ENCODE results near the gene SLC4A1AP. TPM values are rescaled to one million over a fixed set of nuclear protein-coding genes. Genes with fewer than 3 reads are reported as not detected.
A peak's percentile ranks its signal among the peaks of the same experiment; 100 is the strongest.

Gene SLC4A1AP
- total and polyA plus RNA-seq, 2 of the 13 experiments (the other 11 are each of a cell fraction or from before 2014, with no cell fraction given) = 15.3 to 44.6 TPM

DNA sequence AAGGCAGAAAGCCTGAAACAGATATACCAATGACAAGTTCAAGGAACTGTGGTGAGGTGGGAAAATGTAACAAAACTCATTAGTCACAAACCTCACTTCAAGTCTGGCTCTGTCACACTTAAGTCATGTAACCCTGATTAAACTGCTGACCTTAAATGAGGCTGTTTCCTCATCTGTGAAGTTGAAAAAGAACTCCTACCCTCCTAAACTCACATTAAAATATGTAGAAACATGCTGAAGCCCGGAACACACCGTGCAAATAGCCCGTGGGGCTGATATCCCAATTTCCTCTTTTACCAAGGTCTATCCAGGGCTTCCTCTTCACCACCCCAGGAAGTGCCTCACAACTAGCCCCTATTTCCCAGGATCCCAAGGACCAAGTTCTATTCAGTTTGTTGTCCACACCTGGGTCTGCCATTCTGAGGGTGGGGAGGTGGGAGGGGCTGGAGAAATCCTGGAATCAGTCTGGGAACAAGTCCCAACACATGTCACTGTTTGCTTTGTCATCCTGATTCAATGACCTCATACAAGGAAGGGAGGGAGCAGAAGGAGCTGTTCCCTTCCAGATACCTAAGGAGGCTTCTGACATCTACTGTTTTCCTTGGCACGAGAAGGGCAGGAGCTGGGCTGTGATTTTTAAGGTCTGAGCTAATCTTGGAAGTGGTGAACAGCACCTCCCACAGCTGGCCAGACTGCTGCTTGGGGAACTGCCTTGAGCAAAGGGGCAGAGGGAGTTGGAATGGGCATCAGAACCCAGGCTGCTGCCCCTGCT lies 42.3 kb downstream of the SLC4A1AP start (continued):
- TF ChIP-seq, protein P1, sequence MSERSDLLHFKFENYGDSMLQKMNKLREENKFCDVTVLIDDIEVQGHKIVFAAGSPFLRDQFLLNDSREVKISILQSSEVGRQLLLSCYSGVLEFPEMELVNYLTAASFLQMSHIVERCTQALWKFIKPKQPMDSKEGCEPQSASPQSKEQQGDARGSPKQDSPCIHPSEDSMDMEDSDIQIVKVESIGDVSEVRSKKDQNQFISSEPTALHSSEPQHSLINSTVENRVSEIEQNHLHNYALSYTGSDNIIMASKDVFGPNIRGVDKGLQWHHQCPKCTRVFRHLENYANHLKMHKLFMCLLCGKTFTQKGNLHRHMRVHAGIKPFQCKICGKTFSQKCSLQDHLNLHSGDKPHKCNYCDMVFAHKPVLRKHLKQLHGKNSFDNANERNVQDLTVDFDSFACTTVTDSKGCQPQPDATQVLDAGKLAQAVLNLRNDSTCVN (CRISPR knock-in tag; IDR thresholded peaks at IDR 0.05; ENCODE audit: borderline replicate concordance) = 0 out of 2 replicates have a peak, but pooled peaks have one; percentile 13
- TF ChIP-seq DNMT3B (CRISPR knock-in tag; conservative IDR thresholded peaks at IDR 0.05) (0 out of 2 replicates have a peak, but pooled peaks have one; percentile 23), ELF3 (CRISPR knock-in tag; IDR thresholded peaks at IDR 0.05) (0 out of 2 replicates have a peak, but pooled peaks have one; percentile 47), ZNF563 (CRISPR knock-in tag; IDR thresholded peaks at IDR 0.05) (no peak), POLR2AphosphoS2 (IDR thresholded peaks at IDR 0.05; ENCODE audit: low read depth, low read length) (no peak), TBP (CRISPR knock-in tag; IDR thresholded peaks at IDR 0.05) (no peak), NFE2 (CRISPR knock-in tag; IDR thresholded peaks at IDR 0.05) (peak; percentile 69; the same call in 1 of the 2 replicates), ZNF160 (CRISPR knock-in tag; IDR thresholded peaks at IDR 0.05) (no peak), THYN1 (CRISPR knock-in tag; IDR thresholded peaks at IDR 0.05; ENCODE audit: borderline replicate concordance, low read depth) (no peak), GATAD2A (CRISPR knock-in tag; IDR thresholded peaks at IDR 0.05) (peak; percentile 35; the same call in 1 of the 2 replicates), ZNF383 (CRISPR knock-in tag; IDR thresholded peaks at IDR 0.05; ENCODE audit: borderline replicate concordance) (no peak), FOSL2 (CRISPR knock-in tag; IDR thresholded peaks at IDR 0.05) (peak; percentile 39; the same call in 1 of the 2 replicates), GABPA (IDR thresholded peaks at IDR 0.05; ENCODE audit: low read depth, low read length) (no peak), GABPA (CRISPR knock-in tag; IDR thresholded peaks at IDR 0.05; ENCODE audit: low read depth) (no peak), ZBTB21 (CRISPR knock-in tag; IDR thresholded peaks at IDR 0.05) (0 out of 2 replicates have a peak, but pooled peaks have one; percentile 31), ZNF850 (CRISPR knock-in tag; conservative IDR thresholded peaks at IDR 0.05) (no peak), HDAC6 (IDR thresholded peaks at IDR 0.05; ENCODE audit: low read depth, low read length) (no peak)
- TF ChIP-seq, protein P2, sequence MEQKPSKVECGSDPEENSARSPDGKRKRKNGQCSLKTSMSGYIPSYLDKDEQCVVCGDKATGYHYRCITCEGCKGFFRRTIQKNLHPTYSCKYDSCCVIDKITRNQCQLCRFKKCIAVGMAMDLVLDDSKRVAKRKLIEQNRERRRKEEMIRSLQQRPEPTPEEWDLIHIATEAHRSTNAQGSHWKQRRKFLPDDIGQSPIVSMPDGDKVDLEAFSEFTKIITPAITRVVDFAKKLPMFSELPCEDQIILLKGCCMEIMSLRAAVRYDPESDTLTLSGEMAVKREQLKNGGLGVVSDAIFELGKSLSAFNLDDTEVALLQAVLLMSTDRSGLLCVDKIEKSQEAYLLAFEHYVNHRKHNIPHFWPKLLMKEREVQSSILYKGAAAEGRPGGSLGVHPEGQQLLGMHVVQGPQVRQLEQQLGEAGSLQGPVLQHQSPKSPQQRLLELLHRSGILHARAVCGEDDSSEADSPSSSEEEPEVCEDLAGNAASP (CRISPR knock-in tag; IDR thresholded peaks at IDR 0.05; ENCODE audit: borderline replicate concordance) = no peak
- TF ChIP-seq, protein P3, sequence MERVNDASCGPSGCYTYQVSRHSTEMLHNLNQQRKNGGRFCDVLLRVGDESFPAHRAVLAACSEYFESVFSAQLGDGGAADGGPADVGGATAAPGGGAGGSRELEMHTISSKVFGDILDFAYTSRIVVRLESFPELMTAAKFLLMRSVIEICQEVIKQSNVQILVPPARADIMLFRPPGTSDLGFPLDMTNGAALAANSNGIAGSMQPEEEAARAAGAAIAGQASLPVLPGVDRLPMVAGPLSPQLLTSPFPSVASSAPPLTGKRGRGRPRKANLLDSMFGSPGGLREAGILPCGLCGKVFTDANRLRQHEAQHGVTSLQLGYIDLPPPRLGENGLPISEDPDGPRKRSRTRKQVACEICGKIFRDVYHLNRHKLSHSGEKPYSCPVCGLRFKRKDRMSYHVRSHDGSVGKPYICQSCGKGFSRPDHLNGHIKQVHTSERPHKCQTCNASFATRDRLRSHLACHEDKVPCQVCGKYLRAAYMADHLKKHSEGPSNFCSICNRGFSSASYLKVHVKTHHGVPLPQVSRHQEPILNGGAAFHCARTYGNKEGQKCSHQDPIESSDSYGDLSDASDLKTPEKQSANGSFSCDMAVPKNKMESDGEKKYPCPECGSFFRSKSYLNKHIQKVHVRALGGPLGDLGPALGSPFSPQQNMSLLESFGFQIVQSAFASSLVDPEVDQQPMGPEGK (CRISPR knock-in tag; IDR thresholded peaks at IDR 0.05) = 0 out of 2 replicates have a peak, but pooled peaks have one; percentile 21
- TF ChIP-seq, protein P4, sequence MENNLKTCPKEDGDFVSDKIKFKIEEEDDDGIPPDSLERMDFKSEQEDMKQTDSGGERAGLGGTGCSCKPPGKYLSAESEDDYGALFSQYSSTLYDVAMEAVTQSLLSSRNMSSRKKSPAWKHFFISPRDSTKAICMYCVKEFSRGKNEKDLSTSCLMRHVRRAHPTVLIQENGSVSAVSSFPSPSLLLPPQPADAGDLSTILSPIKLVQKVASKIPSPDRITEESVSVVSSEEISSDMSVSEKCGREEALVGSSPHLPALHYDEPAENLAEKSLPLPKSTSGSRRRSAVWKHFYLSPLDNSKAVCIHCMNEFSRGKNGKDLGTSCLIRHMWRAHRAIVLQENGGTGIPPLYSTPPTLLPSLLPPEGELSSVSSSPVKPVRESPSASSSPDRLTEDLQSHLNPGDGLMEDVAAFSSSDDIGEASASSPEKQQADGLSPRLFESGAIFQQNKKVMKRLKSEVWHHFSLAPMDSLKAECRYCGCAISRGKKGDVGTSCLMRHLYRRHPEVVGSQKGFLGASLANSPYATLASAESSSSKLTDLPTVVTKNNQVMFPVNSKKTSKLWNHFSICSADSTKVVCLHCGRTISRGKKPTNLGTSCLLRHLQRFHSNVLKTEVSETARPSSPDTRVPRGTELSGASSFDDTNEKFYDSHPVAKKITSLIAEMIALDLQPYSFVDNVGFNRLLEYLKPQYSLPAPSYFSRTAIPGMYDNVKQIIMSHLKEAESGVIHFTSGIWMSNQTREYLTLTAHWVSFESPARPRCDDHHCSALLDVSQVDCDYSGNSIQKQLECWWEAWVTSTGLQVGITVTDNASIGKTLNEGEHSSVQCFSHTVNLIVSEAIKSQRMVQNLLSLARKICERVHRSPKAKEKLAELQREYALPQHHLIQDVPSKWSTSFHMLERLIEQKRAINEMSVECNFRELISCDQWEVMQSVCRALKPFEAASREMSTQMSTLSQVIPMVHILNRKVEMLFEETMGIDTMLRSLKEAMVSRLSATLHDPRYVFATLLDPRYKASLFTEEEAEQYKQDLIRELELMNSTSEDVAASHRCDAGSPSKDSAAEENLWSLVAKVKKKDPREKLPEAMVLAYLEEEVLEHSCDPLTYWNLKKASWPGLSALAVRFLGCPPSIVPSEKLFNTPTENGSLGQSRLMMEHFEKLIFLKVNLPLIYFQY (CRISPR knock-in tag; IDR thresholded peaks at IDR 0.05; ENCODE audit: borderline replicate concordance) = no peak

All from HepG2 (cell line).